ENCODE data around the gene GAPVD1. TPM values are rescaled to one million over a fixed set of nuclear protein-coding genes. Genes with fewer than 3 reads are reported as not detected.

The GAPVD1 gene
- polyA plus RNA-seq, 3 donors from 2014 or later, result 18.1 to 53.3 (median 28.7) TPM

GRCh38 chr9:125412166-125412565, 150.5 kb downstream of the GAPVD1 start:
- H3K4me1 Mint-ChIP-seq, result peaks cover 7 to 8% of the 10 kb centered on the region in 2 donors
- H3K9me3 Mint-ChIP-seq, result peaks cover 0 to 1% (median 0%) of the 10 kb centered on the region in 6 donors
- no peak overlapping the region for H3K4me3 Mint-ChIP-seq
- H3K27ac Mint-ChIP-seq, result no peak overlapping the region
- H3K36me3 Mint-ChIP-seq, result no peaks in the 10 kb centered on the region
- peaks cover 3 to 9% (median 6%) of the 10 kb centered on the region in 3 donors for H3K27me3 Mint-ChIP-seq (ENCODE audit: low read depth in 3 of 3)
- DNase-seq, result no peak

GRCh38 chr9:125413579-125413978, 152.0 kb downstream of the GAPVD1 start:
- Mint-ChIP-seq H3K9me3 (peaks cover 0 to 1% (median 0%) of the 10 kb centered on the region in 6 donors), H3K4me1 (peaks cover 5 to 7% of the 10 kb centered on the region in 2 donors), H3K36me3 (no peaks in the 10 kb centered on the region), H3K27me3 (ENCODE audit: low read depth in 3 of 3) (peaks cover 1 to 7% (median 6%) of the 10 kb centered on the region in 3 donors), H3K27ac (no peak overlapping the region), H3K4me3 (no peak overlapping the region)
- no peak for DNase-seq

- Mint-ChIP-seq H3K4me1 (no peaks in the 10 kb centered on the region), H3K9me3 (no peaks in the 10 kb centered on the region), H3K4me3 (no peak overlapping the region), H3K27me3 (ENCODE audit: low read depth in 3 of 3) (peaks cover 2 to 3% (median 2%) of the 10 kb centered on the region in 3 donors), H3K36me3 (no peaks in the 10 kb centered on the region), H3K27ac (no peak overlapping the region)
- DNase-seq, result no peak
Measured at GRCh38 chr9:125415583-125416460, 154.2 kb downstream of the GAPVD1 start.

GRCh38 chr9:125416517-125416916, 154.9 kb downstream of the GAPVD1 start:
- Mint-ChIP-seq H3K4me3 (no peak overlapping the region), H3K4me1 (no peaks in the 10 kb centered on the region), H3K9me3 (no peaks in the 10 kb centered on the region), H3K27ac (no peak overlapping the region), H3K36me3 (no peaks in the 10 kb centered on the region), H3K27me3 (ENCODE audit: low read depth in 3 of 3) (peaks cover 2% of the 10 kb centered on the region in 3 donors)
- no peak for DNase-seq

Other genes with a start within 250 kb of the GAPVD1 start
- gene SCAI, start 118.3 kb upstream of the GAPVD1 start, polyA plus RNA-seq, result 1 to 10 TPM in 2 of 3 donors, under 1 TPM in 1; 0.46 to 4.2 (median 1.4) TPM
- 10 to 100 TPM; 34.3 to 48.2 (median 46.9) TPM for gene PPP6C, start 72.0 kb upstream of the GAPVD1 start, polyA plus RNA-seq
- 10 to 100 TPM; 23.6 to 44.1 (median 28.2) TPM for gene RABEPK, start 61.3 kb upstream of the GAPVD1 start, polyA plus RNA-seq
- gene HSPA5, start 20.5 kb upstream of the GAPVD1 start, polyA plus RNA-seq, result 100 to 1,000 TPM; 192 to 379 (median 292) TPM